ENCODE data around the gene FST.

The FST gene

GRCh38 chr5:53515988-53516387 is 35.6 kb downstream of the FST start:
- DNase-seq = no peak
- TF ChIP-seq POLR2A (IDR thresholded peaks at IDR 0.05; ENCODE audit: low read length) (no peak), GATA1 (IDR thresholded peaks at IDR 0.05; ENCODE audit: low read depth, low read length) (no peak)

DNA sequence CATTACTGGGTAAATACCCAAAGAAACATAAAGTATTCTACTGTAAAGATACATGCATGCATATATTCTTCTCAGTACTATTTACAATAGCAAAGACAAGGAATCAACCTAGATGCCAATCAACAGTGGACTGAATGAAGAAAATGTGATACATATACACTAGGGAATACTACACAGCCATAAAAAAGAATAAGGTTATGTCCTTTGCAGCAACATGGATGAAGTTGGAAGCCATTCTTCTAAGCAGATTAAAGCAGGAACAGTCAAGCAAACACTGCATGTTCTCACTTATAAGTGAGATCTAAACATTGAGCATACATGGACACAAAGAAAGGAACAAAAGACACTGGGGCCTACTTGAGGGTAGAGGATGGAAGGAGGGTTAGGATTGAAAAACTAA is 40.4 kb downstream of the FST start:
- DNase-seq = no peak
- TF ChIP-seq POLR2A (IDR thresholded peaks at IDR 0.05; ENCODE audit: low read length) (no peak), GATA1 (IDR thresholded peaks at IDR 0.05; ENCODE audit: low read depth, low read length) (no peak)

Data from erythroblast (primary cell).